Lower leg skin (tissue), 4 donors: ENCODE measurements around the gene MID1. TPM values are rescaled to one million over a fixed set of nuclear protein-coding genes. Genes with fewer than 3 reads are reported as not detected.

Experiments used
- DNase-seq, 2 donors: peaks; one replicate each; pipeline ENCODE4 v3.0.0-alpha.2; 2019; ENCODE audit warnings: low spot score in 2 of 2
- H3K4me3 ChIP-seq: fragments of 200-600 bp; sonication (generic); 2 replicates; pipeline ENCODE4 v1.5.1; 2017; ENCODE audit warnings: mild to moderate bottlenecking, low read depth; ENCODE audit not compliant: poor library complexity, severe bottlenecking
- POLR2A ChIP-seq, 2 donors: fragments of 450-650 bp; IDR thresholded peaks; one replicate each; pipeline ENCODE4 v1.6.1; 2016 to 2017; ENCODE audit warnings: antibody characterized with exemption in 2 of 2, mild to moderate bottlenecking in 1 of 2, moderate library complexity in 1 of 2
- WGBS, 2 donors: methylation state at CpG; one replicate each; pipeline ENCODE4 v1.1.5; 2018; 5-methylcytosine and 5-hydroxymethylcytosine counted together
- intact Hi-C: fragments of 100-400 bp; cut with DNase I; formaldehyde crosslinking; loops from one replicate; pipeline ENCODE4 v1.15.0; 2023; ENCODE audit warnings: low total_unique reads
- total RNA-seq, 4 donors: library from RNA; depleted of rRNA; stranded (reverse); fragments of >200 nt; gene quantifications; one replicate each; pipeline ENCODE4 v1.1.0, GENCODE V29; 2016
- TF ChIP-seq, protein P1 (sequence below), 3 donors: fragments of 450-650 bp; IDR thresholded peaks; one replicate each; pipeline ENCODE4 v1.5.1; 2016; ENCODE audit warnings: antibody characterized with exemption in 3 of 3, mild to moderate bottlenecking in 3 of 3, moderate library complexity in 2 of 3

Gene MID1
- total RNA-seq, 4 donors from 2014 or later, result 2.7 to 7.2 (median 3.9) TPM

DNA sequence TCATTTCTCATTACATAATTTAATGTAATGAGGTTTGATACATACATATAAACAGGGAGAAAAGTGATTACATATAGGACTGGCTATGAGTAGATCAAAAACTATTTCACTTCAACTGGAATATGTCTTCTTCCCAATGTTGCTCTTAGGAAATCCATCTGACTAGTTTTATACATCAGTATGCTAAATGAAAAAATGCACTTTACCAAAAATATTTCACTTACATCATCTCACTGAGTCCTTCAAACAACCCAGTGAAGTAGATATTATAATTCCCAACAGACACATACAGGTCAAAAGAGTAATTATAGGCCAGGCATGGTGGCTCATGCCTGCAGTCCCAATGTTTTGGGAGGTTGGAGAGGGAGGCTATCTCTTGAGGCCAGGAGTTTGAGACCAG lies 215.9 kb downstream of the MID1 start:
- DNase-seq, result no peak
- intact Hi-C loops, result no loop called here
- TF ChIP-seq, protein P1, sequence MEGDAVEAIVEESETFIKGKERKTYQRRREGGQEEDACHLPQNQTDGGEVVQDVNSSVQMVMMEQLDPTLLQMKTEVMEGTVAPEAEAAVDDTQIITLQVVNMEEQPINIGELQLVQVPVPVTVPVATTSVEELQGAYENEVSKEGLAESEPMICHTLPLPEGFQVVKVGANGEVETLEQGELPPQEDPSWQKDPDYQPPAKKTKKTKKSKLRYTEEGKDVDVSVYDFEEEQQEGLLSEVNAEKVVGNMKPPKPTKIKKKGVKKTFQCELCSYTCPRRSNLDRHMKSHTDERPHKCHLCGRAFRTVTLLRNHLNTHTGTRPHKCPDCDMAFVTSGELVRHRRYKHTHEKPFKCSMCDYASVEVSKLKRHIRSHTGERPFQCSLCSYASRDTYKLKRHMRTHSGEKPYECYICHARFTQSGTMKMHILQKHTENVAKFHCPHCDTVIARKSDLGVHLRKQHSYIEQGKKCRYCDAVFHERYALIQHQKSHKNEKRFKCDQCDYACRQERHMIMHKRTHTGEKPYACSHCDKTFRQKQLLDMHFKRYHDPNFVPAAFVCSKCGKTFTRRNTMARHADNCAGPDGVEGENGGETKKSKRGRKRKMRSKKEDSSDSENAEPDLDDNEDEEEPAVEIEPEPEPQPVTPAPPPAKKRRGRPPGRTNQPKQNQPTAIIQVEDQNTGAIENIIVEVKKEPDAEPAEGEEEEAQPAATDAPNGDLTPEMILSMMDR (IDR thresholded peaks at IDR 0.05), result no peak
- no peak for TF ChIP-seq POLR2A (IDR thresholded peaks at IDR 0.05)

DNA sequence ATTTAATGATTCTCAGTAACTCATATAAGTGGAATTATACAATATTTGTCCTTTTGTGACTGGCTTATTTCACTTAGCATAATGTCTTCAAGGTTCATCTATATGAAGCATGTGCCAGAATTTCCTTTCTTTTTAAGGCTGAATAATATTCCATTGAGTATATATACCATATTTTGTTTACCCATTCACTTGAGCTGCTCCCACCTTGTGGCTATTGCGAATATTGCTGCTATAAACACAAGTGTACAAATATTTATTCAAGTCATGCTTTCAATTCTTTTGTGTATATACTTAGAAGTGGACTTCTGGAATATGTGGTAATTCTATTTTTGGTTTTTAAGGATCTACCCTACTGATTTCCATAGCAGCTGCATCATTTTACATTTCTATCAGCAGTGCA lies 219.1 kb downstream of the MID1 start:
- intact Hi-C loops, result no loop called here
- 67 to 100% methylated on average over 1 of the region's 1 CpG for WGBS, 2 donors
- no peak for DNase-seq
- no peak overlapping the region for H3K4me3 ChIP-seq
- TF ChIP-seq, protein P1 (IDR thresholded peaks at IDR 0.05), result no peak

More for the DNA sequence above, 215.9 kb downstream of the MID1 start:
- H3K4me3 ChIP-seq, result no peak overlapping the region

DNA sequence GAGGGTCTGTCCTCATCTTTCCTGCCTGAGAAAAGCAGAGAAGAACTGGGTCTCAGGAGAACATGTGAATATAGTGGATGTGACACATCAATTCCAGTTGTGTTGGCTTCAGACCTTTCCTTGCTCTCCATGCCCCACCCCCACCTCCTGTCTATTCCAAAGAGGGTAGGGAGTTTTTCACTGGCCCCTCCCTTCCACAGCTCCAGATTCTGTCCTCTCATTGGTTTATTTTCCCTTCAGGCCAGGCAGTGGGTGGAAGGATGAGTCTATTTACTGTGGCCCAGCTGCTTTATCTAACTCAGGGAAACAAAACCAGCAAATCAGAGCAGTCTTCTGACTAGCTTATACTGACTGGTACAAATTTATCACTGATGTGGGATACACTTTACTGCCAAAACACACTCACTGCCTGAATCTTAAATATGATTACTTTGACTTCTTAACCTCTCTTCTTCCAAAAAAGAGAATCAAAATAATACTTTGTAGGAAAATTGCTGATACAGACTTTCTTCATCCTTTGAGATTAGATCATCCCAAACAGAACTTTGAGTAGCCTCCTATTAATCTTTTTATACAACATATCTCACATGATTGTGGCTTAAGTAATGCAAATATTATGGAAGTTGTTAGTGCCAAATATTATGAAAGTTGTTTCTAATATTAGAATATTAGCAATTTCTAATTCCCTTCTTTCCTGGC lies 221.2 kb downstream of the MID1 start:
- TF ChIP-seq, protein P1 (IDR thresholded peaks at IDR 0.05), result no peak
- no peak for TF ChIP-seq POLR2A (IDR thresholded peaks at IDR 0.05)
- no peak overlapping the region for H3K4me3 ChIP-seq
- no peak for DNase-seq
- intact Hi-C loops, result no loop called here

DNA sequence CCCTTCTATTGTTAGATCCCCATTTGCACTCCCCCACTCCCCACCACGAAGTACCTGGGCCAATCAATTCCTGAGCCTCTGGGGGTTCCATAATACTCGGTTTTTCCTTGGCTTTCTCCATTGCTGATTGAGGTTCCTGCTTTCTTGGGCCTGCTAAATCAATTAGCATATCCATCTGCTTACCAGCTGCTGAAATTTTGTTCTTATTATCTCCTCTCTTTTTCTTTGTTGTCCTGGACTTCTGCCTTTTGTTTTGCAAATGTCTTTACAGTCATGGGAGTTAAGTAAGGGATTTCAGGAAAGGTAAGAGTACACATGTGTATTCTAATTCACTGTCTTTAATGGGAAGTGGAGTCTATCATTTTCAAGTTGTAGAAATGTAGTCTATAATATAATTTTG lies 222.2 kb downstream of the MID1 start:
- TF ChIP-seq POLR2A (IDR thresholded peaks at IDR 0.05), result no peak
- TF ChIP-seq, protein P1 (IDR thresholded peaks at IDR 0.05), result no peak
- no peak for DNase-seq
- intact Hi-C loops, result no loop called here
- no peak overlapping the region for H3K4me3 ChIP-seq
- 24 to 29% methylated on average over 2 of the region's 2 CpGs for WGBS, 2 donors

DNA sequence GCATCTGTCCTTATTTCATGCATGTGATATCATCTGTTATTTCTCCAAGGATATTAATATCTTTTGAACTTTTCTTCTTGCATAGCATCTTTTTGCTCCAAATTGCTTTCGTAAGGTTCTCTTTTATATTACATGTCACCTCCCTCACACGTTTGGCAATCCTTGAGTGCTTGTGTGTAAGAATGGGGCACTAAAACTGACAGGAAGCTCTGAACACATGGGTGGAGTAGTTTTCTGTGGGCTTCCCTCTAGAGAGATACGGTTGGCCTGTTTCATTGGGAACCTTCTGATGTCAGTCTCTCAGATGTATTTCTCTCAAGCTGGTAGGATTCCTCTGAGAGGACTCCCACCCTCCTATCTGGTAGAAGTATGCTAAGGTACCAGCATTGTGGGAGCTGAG lies 223.0 kb downstream of the MID1 start:
- TF ChIP-seq POLR2A (IDR thresholded peaks at IDR 0.05), result no peak
- TF ChIP-seq, protein P1 (IDR thresholded peaks at IDR 0.05), result no peak
- no peak overlapping the region for H3K4me3 ChIP-seq
- DNase-seq, result no peak
- intact Hi-C loops, result no loop called here
- WGBS, 2 donors, result 62 to 71% methylated on average over 3 of the region's 3 CpGs

DNA sequence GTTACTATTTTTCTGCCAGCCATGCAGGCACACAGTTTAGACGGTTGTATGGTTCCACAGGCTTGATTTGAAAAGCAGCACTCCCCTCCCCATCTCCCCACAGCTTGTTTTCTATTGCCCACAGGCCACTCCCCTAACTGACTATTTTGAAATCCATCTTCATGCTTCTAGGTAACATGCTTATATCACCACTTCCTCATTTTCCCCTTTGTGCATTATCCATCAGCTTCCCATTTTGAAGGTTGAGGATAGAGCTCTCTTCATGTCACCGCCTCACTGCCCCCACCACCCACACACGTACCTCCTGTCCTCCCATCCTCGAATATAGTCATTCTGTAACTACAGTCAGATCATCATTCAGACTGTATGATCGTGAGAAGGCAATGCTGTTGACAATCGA lies 224.7 kb downstream of the MID1 start:
- intact Hi-C loops, result no loop called here
- TF ChIP-seq, protein P1 (IDR thresholded peaks at IDR 0.05), result no peak
- TF ChIP-seq POLR2A (IDR thresholded peaks at IDR 0.05), result no peak
- DNase-seq, result no peak
- no peak overlapping the region for H3K4me3 ChIP-seq
- WGBS, 2 donors, result 64 to 81% methylated on average over 6 of the region's 6 CpGs
